ENCODE results near the gene PRSS57.

Gene PRSS57

DNA sequence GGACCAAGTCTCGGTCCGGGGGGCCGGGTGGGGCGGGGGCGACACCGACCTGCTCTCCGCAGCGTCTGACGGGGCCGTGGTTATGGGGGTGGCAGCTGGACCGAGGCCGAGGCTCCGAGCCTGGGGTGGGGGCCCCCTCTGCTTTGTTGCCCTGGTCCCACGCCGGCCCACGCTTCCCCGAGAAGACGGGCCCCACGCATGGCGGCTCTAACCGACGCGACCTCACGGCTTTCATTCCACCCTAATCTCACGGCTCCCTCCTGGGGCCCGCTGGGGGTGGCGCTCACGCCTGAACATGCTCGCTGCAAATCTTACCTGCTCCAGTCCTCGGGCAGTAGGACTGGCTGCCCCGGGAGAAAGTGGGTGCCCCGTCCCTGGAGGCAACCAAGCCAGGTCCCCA is 40.9 kb upstream of the PRSS57 start:
- Histone ChIP-seq H2AK5ac (ENCODE audit: low read length) (no peak overlapping the region), H3K79me1 (ENCODE audit: low read length) (no peaks in the 10 kb centered on the region), H3K79me2 (ENCODE audit: control insufficient read depth, insufficient read depth, low read length, poor library complexity) (no peaks in the 10 kb centered on the region), H3K4me2 (ENCODE audit: low read length) (no peak overlapping the region), H4K8ac (ENCODE audit: low read depth, low read length) (no peak overlapping the region), H3K9me3 (ENCODE audit: insufficient read depth, low read depth, low read length) (peaks cover 5% of the 10 kb centered on the region), H3K4me1 (ENCODE audit: control insufficient read depth in 1 of 2, insufficient read depth in 2 of 2, low read length in 2 of 2) (no peaks in the 10 kb centered on the region), H3K14ac (ENCODE audit: low read length) (no peak overlapping the region), H2AFZ (ENCODE audit: insufficient read depth, low read length, poor library complexity) (no peak overlapping the region), H2BK12ac (ENCODE audit: low read length) (no peak overlapping the region), H2BK120ac (ENCODE audit: insufficient read depth, low read length, poor library complexity) (no peak overlapping the region), H3K23ac (ENCODE audit: low read length) (no peak overlapping the region), H3K4ac (ENCODE audit: low read depth, low read length) (no peak overlapping the region), H3K27ac (ENCODE audit: low read depth, low read length) (no peak overlapping the region), H3K18ac (ENCODE audit: low read length) (no peak overlapping the region), H2BK5ac (ENCODE audit: low read depth, low read length, poor library complexity) (no peak overlapping the region), H4K12ac (ENCODE audit: low read depth, low read length) (no peak overlapping the region), H3K9ac (ENCODE audit: low read length) (no peak overlapping the region), H3K4me3 (ENCODE audit: low read depth, low read length) (no peak overlapping the region), H3K27me3 (ENCODE audit: insufficient read depth, low read length) (no peaks in the 10 kb centered on the region), H4K91ac (ENCODE audit: low read depth, low read length) (no peak overlapping the region), H3K36me3 (ENCODE audit: control insufficient read depth in 1 of 2, insufficient read depth in 2 of 2, low read length in 2 of 2) (no peaks in the 10 kb centered on the region)
- no peak for DNase-seq
- WGBS (ENCODE audit: extremely low coverage, insufficient coverage, insufficient read length): no CpG with 5 or more reads among the region's 32 CpGs

- Histone ChIP-seq H3K4me1 (ENCODE audit: control insufficient read depth in 1 of 2, insufficient read depth in 2 of 2, low read length in 2 of 2) (no peaks in the 10 kb centered on the region), H4K12ac (ENCODE audit: low read depth, low read length) (no peak overlapping the region), H4K91ac (ENCODE audit: low read depth, low read length) (no peak overlapping the region), H4K8ac (ENCODE audit: low read depth, low read length) (no peak overlapping the region), H3K36me3 (ENCODE audit: control insufficient read depth in 1 of 2, insufficient read depth in 2 of 2, low read length in 2 of 2) (no peaks in the 10 kb centered on the region), H3K23ac (ENCODE audit: low read length) (no peak overlapping the region), H3K4ac (ENCODE audit: low read depth, low read length) (no peak overlapping the region), H3K9me3 (ENCODE audit: insufficient read depth, low read depth, low read length) (peaks cover 5% of the 10 kb centered on the region), H2BK120ac (ENCODE audit: insufficient read depth, low read length, poor library complexity) (no peak overlapping the region), H2AFZ (ENCODE audit: insufficient read depth, low read length, poor library complexity) (no peak overlapping the region), H3K14ac (ENCODE audit: low read length) (no peak overlapping the region), H2AK5ac (ENCODE audit: low read length) (no peak overlapping the region), H3K9ac (ENCODE audit: low read length) (no peak overlapping the region), H3K4me3 (ENCODE audit: low read depth, low read length) (no peak overlapping the region), H2BK5ac (ENCODE audit: low read depth, low read length, poor library complexity) (no peak overlapping the region), H3K4me2 (ENCODE audit: low read length) (no peak overlapping the region), H3K18ac (ENCODE audit: low read length) (no peak overlapping the region), H2BK12ac (ENCODE audit: low read length) (no peak overlapping the region), H3K79me2 (ENCODE audit: control insufficient read depth, insufficient read depth, low read length, poor library complexity) (no peaks in the 10 kb centered on the region), H3K27me3 (ENCODE audit: insufficient read depth, low read length) (no peaks in the 10 kb centered on the region), H3K79me1 (ENCODE audit: low read length) (no peaks in the 10 kb centered on the region), H3K27ac (ENCODE audit: low read depth, low read length) (no peak overlapping the region)
- WGBS (ENCODE audit: extremely low coverage, insufficient coverage, insufficient read length): no CpG with 5 or more reads among the region's 13 CpGs
- DNase-seq: no peak
Observed at GRCh38 chr19:734716-735115, 39.5 kb upstream of the PRSS57 start.

DNA sequence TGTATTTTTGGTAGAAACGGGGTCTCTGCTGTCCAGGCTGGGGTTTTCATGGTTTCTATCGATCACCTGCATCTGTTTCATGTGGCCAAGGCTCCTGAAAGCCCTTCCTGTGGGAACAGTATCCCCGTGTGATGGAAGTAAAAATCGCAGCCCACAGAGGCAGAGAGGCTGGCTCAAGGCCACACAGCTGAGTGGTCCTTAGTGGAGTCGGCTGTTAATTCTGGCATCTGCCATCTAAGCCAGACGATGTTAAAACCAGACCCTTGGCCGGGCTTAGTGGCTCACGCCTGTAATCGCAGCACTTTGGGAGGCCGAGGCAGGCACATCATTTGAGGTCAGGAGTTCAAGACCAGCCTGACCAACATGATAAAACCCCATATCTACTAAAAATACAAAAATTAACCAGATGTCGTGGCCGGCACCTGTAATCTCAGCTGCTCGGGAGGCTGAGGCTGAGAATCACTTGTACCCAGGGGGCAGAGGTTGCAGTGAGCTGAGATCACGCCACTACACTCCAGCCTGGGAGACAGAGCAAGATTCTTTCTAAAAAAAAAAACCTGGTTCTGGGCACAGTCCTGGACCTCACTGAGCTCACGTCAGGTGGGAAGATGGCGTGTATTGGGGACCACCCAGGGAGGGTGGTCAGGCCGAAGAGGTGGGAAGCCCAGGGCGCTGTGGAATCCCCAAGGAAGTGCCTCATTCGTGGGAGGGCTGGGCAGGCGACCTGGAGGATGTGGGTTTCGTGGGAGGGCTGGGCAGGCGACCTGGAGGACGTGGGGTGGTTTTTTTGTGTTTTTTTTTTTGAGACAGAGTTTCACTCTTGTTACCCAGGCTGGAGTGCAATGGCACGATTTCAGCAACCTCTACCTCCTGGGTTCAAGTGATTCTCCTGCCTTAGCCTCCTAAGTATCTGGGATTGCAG is 37.2 kb upstream of the PRSS57 start:
- no peak for DNase-seq
- H3K79me2 ChIP-seq (ENCODE audit: control insufficient read depth, insufficient read depth, low read length, poor library complexity): no peaks in the 10 kb centered on the region
- H3K4ac ChIP-seq (ENCODE audit: low read depth, low read length): no peak overlapping the region
- H3K27ac ChIP-seq (ENCODE audit: low read depth, low read length): no peak overlapping the region
- peaks cover 2% of the 10 kb centered on the region for H3K9me3 ChIP-seq (ENCODE audit: insufficient read depth, low read depth, low read length)
- H4K91ac ChIP-seq (ENCODE audit: low read depth, low read length): no peak overlapping the region
- H3K23ac ChIP-seq (ENCODE audit: low read length): no peak overlapping the region
- H3K4me3 ChIP-seq (ENCODE audit: low read depth, low read length): no peak overlapping the region
- H2BK12ac ChIP-seq (ENCODE audit: low read length): no peak overlapping the region
- H3K4me1 ChIP-seq (ENCODE audit: control insufficient read depth in 1 of 2, insufficient read depth in 2 of 2, low read length in 2 of 2): no peaks in the 10 kb centered on the region
- H3K79me1 ChIP-seq (ENCODE audit: low read length): no peaks in the 10 kb centered on the region
- no peak overlapping the region for H2AFZ ChIP-seq (ENCODE audit: insufficient read depth, low read length, poor library complexity)
- no peak overlapping the region for H3K18ac ChIP-seq (ENCODE audit: low read length)
- H3K4me2 ChIP-seq (ENCODE audit: low read length): no peak overlapping the region
- H3K36me3 ChIP-seq (ENCODE audit: control insufficient read depth in 1 of 2, insufficient read depth in 2 of 2, low read length in 2 of 2): peaks cover 0 to 1% of the 10 kb centered on the region in 2 experiments
- H2BK120ac ChIP-seq (ENCODE audit: insufficient read depth, low read length, poor library complexity): no peak overlapping the region
- H3K9ac ChIP-seq (ENCODE audit: low read length): no peak overlapping the region
- no CpG with 5 or more reads among the region's 24 CpGs for WGBS (ENCODE audit: extremely low coverage, insufficient coverage, insufficient read length)
- no peak overlapping the region for H3K14ac ChIP-seq (ENCODE audit: low read length)
- H2BK5ac ChIP-seq (ENCODE audit: low read depth, low read length, poor library complexity): no peak overlapping the region
- no peak overlapping the region for H4K8ac ChIP-seq (ENCODE audit: low read depth, low read length)
- H2AK5ac ChIP-seq (ENCODE audit: low read length): no peak overlapping the region
- H3K27me3 ChIP-seq (ENCODE audit: insufficient read depth, low read length): no peaks in the 10 kb centered on the region
- no peak overlapping the region for H4K12ac ChIP-seq (ENCODE audit: low read depth, low read length)

DNA sequence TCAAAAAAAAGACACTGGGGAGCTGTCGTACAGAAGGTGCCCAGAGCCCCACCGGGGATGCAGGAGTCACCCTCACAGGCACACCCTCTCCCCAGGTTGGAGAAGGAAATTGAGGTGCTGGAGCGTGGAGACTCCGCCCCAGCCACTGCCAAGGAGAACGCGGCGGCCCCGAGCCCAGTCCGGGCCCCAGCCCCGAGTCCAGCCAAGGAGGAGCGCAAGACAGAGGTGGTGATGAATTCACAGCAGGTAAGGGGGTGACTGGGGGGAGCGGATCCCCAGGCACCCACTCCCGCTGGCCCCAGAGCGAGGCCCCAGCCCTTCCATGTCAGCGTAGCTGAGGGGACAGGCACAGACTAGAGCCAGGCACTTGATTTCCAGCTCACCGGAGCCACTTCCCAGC is 35.7 kb upstream of the PRSS57 start:
- no peak overlapping the region for H3K9ac ChIP-seq (ENCODE audit: low read length)
- no peaks in the 10 kb centered on the region for H3K79me1 ChIP-seq (ENCODE audit: low read length)
- H3K27ac ChIP-seq (ENCODE audit: low read depth, low read length): no peak overlapping the region
- H2AFZ ChIP-seq (ENCODE audit: insufficient read depth, low read length, poor library complexity): no peak overlapping the region
- H4K91ac ChIP-seq (ENCODE audit: low read depth, low read length): no peak overlapping the region
- no peak overlapping the region for H2AK5ac ChIP-seq (ENCODE audit: low read length)
- H3K79me2 ChIP-seq (ENCODE audit: control insufficient read depth, insufficient read depth, low read length, poor library complexity): no peaks in the 10 kb centered on the region
- no peak overlapping the region for H3K4ac ChIP-seq (ENCODE audit: low read depth, low read length)
- H3K18ac ChIP-seq (ENCODE audit: low read length): no peak overlapping the region
- H2BK12ac ChIP-seq (ENCODE audit: low read length): no peak overlapping the region
- H3K14ac ChIP-seq (ENCODE audit: low read length): no peak overlapping the region
- H3K4me3 ChIP-seq (ENCODE audit: low read depth, low read length): no peak overlapping the region
- no peaks in the 10 kb centered on the region for H3K4me1 ChIP-seq (ENCODE audit: control insufficient read depth in 1 of 2, insufficient read depth in 2 of 2, low read length in 2 of 2)
- no peak for DNase-seq
- H3K9me3 ChIP-seq (ENCODE audit: insufficient read depth, low read depth, low read length): no peaks in the 10 kb centered on the region
- no peak overlapping the region for H2BK120ac ChIP-seq (ENCODE audit: insufficient read depth, low read length, poor library complexity)
- H4K8ac ChIP-seq (ENCODE audit: low read depth, low read length): no peak overlapping the region
- peaks cover 0 to 2% of the 10 kb centered on the region in 2 experiments for H3K36me3 ChIP-seq (ENCODE audit: control insufficient read depth in 1 of 2, insufficient read depth in 2 of 2, low read length in 2 of 2)
- H3K4me2 ChIP-seq (ENCODE audit: low read length): no peak overlapping the region
- H3K27me3 ChIP-seq (ENCODE audit: insufficient read depth, low read length): no peaks in the 10 kb centered on the region
- WGBS (ENCODE audit: extremely low coverage, insufficient coverage, insufficient read length): no CpG with 5 or more reads among the region's 16 CpGs
- H4K12ac ChIP-seq (ENCODE audit: low read depth, low read length): no peak overlapping the region
- no peak overlapping the region for H3K23ac ChIP-seq (ENCODE audit: low read length)
- no peak overlapping the region for H2BK5ac ChIP-seq (ENCODE audit: low read depth, low read length, poor library complexity)
